ENCODE measurements around the gene TRIM59. TPM values are rescaled to one million over a fixed set of nuclear protein-coding genes. Genes with fewer than 3 reads are reported as not detected.

The TRIM59 gene
- total and polyA plus RNA-seq, 9 of the 15 experiments (the other 6 are each of a cell fraction or from before 2014, with no cell fraction given) = 16.8 to 101 (median 34.8) TPM

GRCh38 chr3:160449636-160450598 lies at the start of gene TRIM59 (continued):
- TF ChIP-seq ARID4B (CRISPR knock-in tag; IDR thresholded peaks at IDR 0.05) (peak; percentile 30; the same call in 1 of the 2 replicates), ZNF764 (CRISPR knock-in tag; IDR thresholded peaks at IDR 0.05; ENCODE audit: low read depth) (no peak), THAP12 (CRISPR knock-in tag; IDR thresholded peaks at IDR 0.05) (peak; percentile 71), ZNF449 (CRISPR knock-in tag; IDR thresholded peaks at IDR 0.05) (no peak), NBN (IDR thresholded peaks at IDR 0.05; ENCODE audit: low read depth) (0 out of 2 replicates have a peak, but pooled peaks have one; percentile 11), POLR2G (IDR thresholded peaks at IDR 0.05; ENCODE audit: low read depth, low read length) (peak; percentile 96), PTTG1 (tag; IDR thresholded peaks at IDR 0.05; ENCODE audit: low read depth) (no peak), ZNF282 (CRISPR knock-in tag; IDR thresholded peaks at IDR 0.05) (peak; percentile 95; the same call in 1 of the 2 replicates), C11orf30 (IDR thresholded peaks at IDR 0.05; ENCODE audit: low read depth) (no peak), SLC30A9 (CRISPR knock-in tag; IDR thresholded peaks at IDR 0.05) (no peak), ETV1 (tag; conservative IDR thresholded peaks at IDR 0.05; ENCODE audit: low read depth) (peak; percentile 65; the same call in 1 of the 2 replicates), BCLAF1 (IDR thresholded peaks at IDR 0.05; ENCODE audit: borderline replicate concordance in 1 of 2, control insufficient read depth in 1 of 2, low read depth in 2 of 2, low read length in 1 of 2) (peak in 1 of 2 experiments; percentile 74; a peak in 1 of 4 replicates), ESRRA (IDR thresholded peaks at IDR 0.05; ENCODE audit: borderline replicate concordance, low read depth) (no peak), ATF7 (IDR thresholded peaks at IDR 0.05) (peak; percentile 63; the same call in 1 of the 2 replicates)
